Measurements from ENCODE around the gene TMEM178A.

TMEM178A gene

GRCh38 chr2:39686456-39686855 is 20.7 kb downstream of the TMEM178A start:
- no peak overlapping the region for H4K12ac ChIP-seq (ENCODE audit: low read depth, low read length)
- H3K23ac ChIP-seq (ENCODE audit: low read length), result no peak overlapping the region
- no CpG with 5 or more reads among the region's 6 CpGs for WGBS (ENCODE audit: extremely low coverage, insufficient coverage, insufficient read length)
- no peak overlapping the region for H3K4ac ChIP-seq (ENCODE audit: low read depth, low read length)
- no peak overlapping the region for H2BK5ac ChIP-seq (ENCODE audit: low read depth, low read length, poor library complexity)
- H2BK120ac ChIP-seq (ENCODE audit: insufficient read depth, low read length, poor library complexity), result no peak overlapping the region
- no peak overlapping the region for H3K27ac ChIP-seq (ENCODE audit: low read depth, low read length)
- H3K4me1 ChIP-seq (ENCODE audit: control insufficient read depth in 1 of 2, insufficient read depth in 2 of 2, low read length in 2 of 2), result peaks cover 0 to 2% of the 10 kb centered on the region in 2 experiments
- H4K91ac ChIP-seq (ENCODE audit: low read depth, low read length), result no peak overlapping the region
- no peaks in the 10 kb centered on the region for H3K27me3 ChIP-seq (ENCODE audit: insufficient read depth, low read length)
- no peak for DNase-seq
- H3K79me1 ChIP-seq (ENCODE audit: low read length), result no peaks in the 10 kb centered on the region
- H3K9ac ChIP-seq (ENCODE audit: low read length), result no peak overlapping the region
- H3K4me3 ChIP-seq (ENCODE audit: low read depth, low read length), result no peak overlapping the region
- H2AFZ ChIP-seq (ENCODE audit: insufficient read depth, low read length, poor library complexity), result no peak overlapping the region
- no peak overlapping the region for H2AK5ac ChIP-seq (ENCODE audit: low read length)
- H3K9me3 ChIP-seq (ENCODE audit: insufficient read depth, low read depth, low read length), result peaks cover 2% of the 10 kb centered on the region
- no peak overlapping the region for H2BK12ac ChIP-seq (ENCODE audit: low read length)
- no peaks in the 10 kb centered on the region for H3K79me2 ChIP-seq (ENCODE audit: control insufficient read depth, insufficient read depth, low read length, poor library complexity)
- H4K8ac ChIP-seq (ENCODE audit: low read depth, low read length), result no peak overlapping the region
- no peak overlapping the region for H3K14ac ChIP-seq (ENCODE audit: low read length)
- H3K4me2 ChIP-seq (ENCODE audit: low read length), result no peak overlapping the region
- no peaks in the 10 kb centered on the region for H3K36me3 ChIP-seq (ENCODE audit: control insufficient read depth in 1 of 2, insufficient read depth in 2 of 2, low read length in 2 of 2)
- H3K18ac ChIP-seq (ENCODE audit: low read length), result no peak overlapping the region

- H3K36me3 ChIP-seq (ENCODE audit: control insufficient read depth in 1 of 2, insufficient read depth in 2 of 2, low read length in 2 of 2), result no peaks in the 10 kb centered on the region
- no peak overlapping the region for H3K23ac ChIP-seq (ENCODE audit: low read length)
- no peak overlapping the region for H3K4me3 ChIP-seq (ENCODE audit: low read depth, low read length)
- no peak overlapping the region for H3K4me2 ChIP-seq (ENCODE audit: low read length)
- H4K12ac ChIP-seq (ENCODE audit: low read depth, low read length), result no peak overlapping the region
- H3K27me3 ChIP-seq (ENCODE audit: insufficient read depth, low read length), result no peaks in the 10 kb centered on the region
- H4K8ac ChIP-seq (ENCODE audit: low read depth, low read length), result no peak overlapping the region
- no peaks in the 10 kb centered on the region for H3K79me2 ChIP-seq (ENCODE audit: control insufficient read depth, insufficient read depth, low read length, poor library complexity)
- no peak overlapping the region for H3K4ac ChIP-seq (ENCODE audit: low read depth, low read length)
- no peak overlapping the region for H2AFZ ChIP-seq (ENCODE audit: insufficient read depth, low read length, poor library complexity)
- peaks cover 2% of the 10 kb centered on the region for H3K9me3 ChIP-seq (ENCODE audit: insufficient read depth, low read depth, low read length)
- H3K79me1 ChIP-seq (ENCODE audit: low read length), result no peaks in the 10 kb centered on the region
- H3K14ac ChIP-seq (ENCODE audit: low read length), result no peak overlapping the region
- no peak overlapping the region for H4K91ac ChIP-seq (ENCODE audit: low read depth, low read length)
- H3K4me1 ChIP-seq (ENCODE audit: control insufficient read depth in 1 of 2, insufficient read depth in 2 of 2, low read length in 2 of 2), result no peaks in the 10 kb centered on the region
- no peak overlapping the region for H3K18ac ChIP-seq (ENCODE audit: low read length)
- H2BK12ac ChIP-seq (ENCODE audit: low read length), result no peak overlapping the region
- no CpG with 5 or more reads among the region's 2 CpGs for WGBS (ENCODE audit: extremely low coverage, insufficient coverage, insufficient read length)
- no peak overlapping the region for H2AK5ac ChIP-seq (ENCODE audit: low read length)
- DNase-seq, result no peak
- H3K27ac ChIP-seq (ENCODE audit: low read depth, low read length), result no peak overlapping the region
- H3K9ac ChIP-seq (ENCODE audit: low read length), result no peak overlapping the region
- no peak overlapping the region for H2BK120ac ChIP-seq (ENCODE audit: insufficient read depth, low read length, poor library complexity)
- no peak overlapping the region for H2BK5ac ChIP-seq (ENCODE audit: low read depth, low read length, poor library complexity)
These were observed 22.5 kb downstream of the TMEM178A start for GRCh38 chr2:39688181-39688580.

- Histone ChIP-seq H3K23ac (ENCODE audit: low read length) (no peak overlapping the region), H2BK12ac (ENCODE audit: low read length) (no peak overlapping the region), H3K4me3 (ENCODE audit: low read depth, low read length) (no peak overlapping the region), H4K12ac (ENCODE audit: low read depth, low read length) (no peak overlapping the region), H3K14ac (ENCODE audit: low read length) (no peak overlapping the region), H3K18ac (ENCODE audit: low read length) (no peak overlapping the region), H3K79me1 (ENCODE audit: low read length) (no peaks in the 10 kb centered on the region), H3K36me3 (ENCODE audit: control insufficient read depth in 1 of 2, insufficient read depth in 2 of 2, low read length in 2 of 2) (no peaks in the 10 kb centered on the region), H3K4me1 (ENCODE audit: control insufficient read depth in 1 of 2, insufficient read depth in 2 of 2, low read length in 2 of 2) (no peaks in the 10 kb centered on the region), H2BK5ac (ENCODE audit: low read depth, low read length, poor library complexity) (no peak overlapping the region), H3K27me3 (ENCODE audit: insufficient read depth, low read length) (no peaks in the 10 kb centered on the region), H2AK5ac (ENCODE audit: low read length) (no peak overlapping the region), H4K8ac (ENCODE audit: low read depth, low read length) (no peak overlapping the region), H3K9ac (ENCODE audit: low read length) (no peak overlapping the region), H3K4me2 (ENCODE audit: low read length) (no peak overlapping the region), H3K27ac (ENCODE audit: low read depth, low read length) (no peak overlapping the region), H2AFZ (ENCODE audit: insufficient read depth, low read length, poor library complexity) (no peak overlapping the region), H4K91ac (ENCODE audit: low read depth, low read length) (no peak overlapping the region), H3K4ac (ENCODE audit: low read depth, low read length) (no peak overlapping the region), H3K9me3 (ENCODE audit: insufficient read depth, low read depth, low read length) (peaks cover 2% of the 10 kb centered on the region), H3K79me2 (ENCODE audit: control insufficient read depth, insufficient read depth, low read length, poor library complexity) (no peaks in the 10 kb centered on the region), H2BK120ac (ENCODE audit: insufficient read depth, low read length, poor library complexity) (no peak overlapping the region)
- no CpG with 5 or more reads among the region's 1 CpG for WGBS (ENCODE audit: extremely low coverage, insufficient coverage, insufficient read length)
- DNase-seq, result no peak
These were observed 23.6 kb downstream of the TMEM178A start for GRCh38 chr2:39689272-39689841.

GRCh38 chr2:39689876-39690275 is 24.2 kb downstream of the TMEM178A start:
- Histone ChIP-seq H3K27ac (ENCODE audit: low read depth, low read length) (no peak overlapping the region), H3K4me2 (ENCODE audit: low read length) (no peak overlapping the region), H2BK12ac (ENCODE audit: low read length) (no peak overlapping the region), H3K4me1 (ENCODE audit: control insufficient read depth in 1 of 2, insufficient read depth in 2 of 2, low read length in 2 of 2) (no peaks in the 10 kb centered on the region), H2BK120ac (ENCODE audit: insufficient read depth, low read length, poor library complexity) (no peak overlapping the region), H3K27me3 (ENCODE audit: insufficient read depth, low read length) (no peaks in the 10 kb centered on the region), H2BK5ac (ENCODE audit: low read depth, low read length, poor library complexity) (no peak overlapping the region), H3K36me3 (ENCODE audit: control insufficient read depth in 1 of 2, insufficient read depth in 2 of 2, low read length in 2 of 2) (no peaks in the 10 kb centered on the region), H4K8ac (ENCODE audit: low read depth, low read length) (no peak overlapping the region), H3K9ac (ENCODE audit: low read length) (no peak overlapping the region), H2AK5ac (ENCODE audit: low read length) (no peak overlapping the region), H3K79me1 (ENCODE audit: low read length) (no peaks in the 10 kb centered on the region), H3K14ac (ENCODE audit: low read length) (no peak overlapping the region), H2AFZ (ENCODE audit: insufficient read depth, low read length, poor library complexity) (no peak overlapping the region), H3K79me2 (ENCODE audit: control insufficient read depth, insufficient read depth, low read length, poor library complexity) (no peaks in the 10 kb centered on the region), H3K4ac (ENCODE audit: low read depth, low read length) (no peak overlapping the region), H3K23ac (ENCODE audit: low read length) (no peak overlapping the region), H3K18ac (ENCODE audit: low read length) (no peak overlapping the region), H4K91ac (ENCODE audit: low read depth, low read length) (no peak overlapping the region), H3K4me3 (ENCODE audit: low read depth, low read length) (no peak overlapping the region), H4K12ac (ENCODE audit: low read depth, low read length) (no peak overlapping the region), H3K9me3 (ENCODE audit: insufficient read depth, low read depth, low read length) (peaks cover 2% of the 10 kb centered on the region)
- no peak for DNase-seq
- WGBS (ENCODE audit: extremely low coverage, insufficient coverage, insufficient read length), result no CpG with 5 or more reads among the region's 6 CpGs
